ACHN (cell line): ENCODE measurements around the gene ZCCHC14.
"Not testable (repeated sequence)": the region's sequence is repeated elsewhere in the genome, so short reads cannot be mapped to it uniquely, and the experiment has no call there.

Experiments
- DNase-seq: peaks from one replicate; pipeline ENCODE4 v3.0.0-alpha.2; 2015
- in situ Hi-C: cut with HindIII; loops from 2 replicates; pipeline ENCODE4 v1.10.0; 2017; ENCODE audit warnings: low sequenced_read_pairs, low pct_ligation_motif_present, low pct_unique_long_range_greater_than_20kb

ZCCHC14 gene

DNA sequence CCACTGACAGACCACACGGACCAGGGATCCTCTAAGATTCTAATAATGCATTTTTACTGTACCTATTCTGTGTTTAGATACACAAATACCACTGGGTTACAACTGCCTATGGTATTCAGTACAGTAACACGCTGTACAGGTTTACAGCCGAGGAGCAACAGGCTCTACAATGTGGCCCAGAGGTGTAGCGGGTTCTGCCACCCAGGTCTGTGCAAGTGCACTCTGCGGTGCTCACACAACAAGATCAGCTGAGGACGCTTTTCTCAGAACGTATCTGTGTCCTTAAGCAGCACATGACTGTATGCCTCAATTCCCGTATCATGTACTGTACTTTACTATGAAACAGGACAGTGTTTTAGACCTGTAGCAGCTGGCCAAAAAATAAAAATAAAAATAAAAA, 6.5 kb downstream of the ZCCHC14 start:
- no peak for DNase-seq
- in situ Hi-C loops: no loop called here

DNA sequence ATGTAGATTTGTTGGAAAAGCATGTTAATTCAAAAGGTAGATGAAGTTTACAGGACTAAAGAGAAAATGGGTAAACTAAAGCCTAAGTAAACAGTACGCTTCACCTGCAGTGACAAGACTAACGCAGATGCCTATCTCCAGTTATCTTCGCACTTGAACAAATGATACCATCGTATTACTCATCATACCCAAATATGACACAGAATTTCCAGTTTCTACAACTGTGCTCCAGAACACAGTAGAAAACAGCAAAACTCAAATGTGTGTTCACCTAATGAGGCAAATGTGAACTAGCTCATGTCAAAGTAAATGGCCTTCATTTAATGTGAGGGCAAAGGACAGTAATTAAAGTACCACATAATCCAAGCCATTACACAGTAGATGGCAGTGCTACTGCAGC, 7.0 kb downstream of the ZCCHC14 start:
- in situ Hi-C loops, DNase-seq: not testable (repeated sequence)

DNA sequence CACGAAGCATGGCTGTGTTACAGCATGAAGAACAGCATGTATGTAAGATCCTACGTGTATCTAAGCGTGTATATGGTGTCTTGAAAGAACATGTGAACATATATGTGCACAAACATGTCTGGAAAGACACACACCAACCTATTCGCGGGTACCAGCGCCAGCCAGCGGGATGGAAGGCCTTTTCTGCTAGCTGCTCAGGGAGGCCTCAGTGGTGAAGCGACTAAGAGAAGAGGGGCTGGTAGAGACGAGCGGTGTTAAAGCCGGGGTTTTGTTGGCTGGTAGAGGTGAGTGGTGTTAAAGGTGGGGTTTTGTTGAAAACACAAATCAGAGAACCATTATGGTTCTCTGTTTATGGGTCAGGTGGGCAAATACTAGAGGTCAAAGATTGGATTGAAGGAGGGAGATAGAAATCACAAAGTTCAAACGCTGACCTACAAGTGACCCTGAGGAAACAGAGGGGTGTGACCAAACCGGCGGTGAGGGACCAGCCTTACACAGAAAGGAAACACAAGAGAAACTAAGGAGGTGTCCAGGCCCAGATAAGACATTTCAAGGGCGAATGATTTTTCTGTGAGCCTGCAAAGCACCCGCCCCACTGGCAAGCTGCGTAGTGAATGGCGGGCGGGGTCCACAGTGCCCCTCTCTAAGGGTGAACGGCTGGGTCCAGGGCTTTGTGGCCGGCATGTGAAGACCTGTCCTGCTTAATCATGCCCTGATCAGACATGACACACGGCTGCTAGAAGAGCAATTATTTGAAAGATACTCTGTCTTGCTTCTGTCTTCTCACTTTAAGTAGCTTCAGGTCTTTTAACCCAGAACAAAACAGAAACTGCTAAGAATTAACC, 8.1 kb downstream of the ZCCHC14 start:
- in situ Hi-C loops: no loop called here
- peak; percentile 35 for DNase-seq

DNA sequence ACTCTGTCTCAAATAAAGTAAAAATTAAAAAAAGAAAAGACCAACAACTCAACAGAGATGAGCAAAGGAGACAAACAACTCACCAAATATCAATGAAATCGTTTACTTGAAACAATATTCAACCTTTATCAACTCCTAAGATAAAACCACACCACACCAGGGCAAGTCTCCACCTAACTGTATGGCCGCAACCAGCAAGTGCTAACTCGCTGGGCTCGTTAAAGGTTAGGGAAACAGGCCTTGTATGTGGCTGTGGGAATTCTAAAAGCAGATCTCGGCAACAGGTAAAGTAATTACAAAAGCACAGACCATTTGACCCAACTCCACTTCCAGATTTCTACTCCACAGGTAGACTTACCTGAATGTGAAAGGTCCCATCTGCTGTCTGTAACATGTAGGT, 9.3 kb downstream of the ZCCHC14 start:
- in situ Hi-C loops: no loop called here
- DNase-seq: no peak

DNA sequence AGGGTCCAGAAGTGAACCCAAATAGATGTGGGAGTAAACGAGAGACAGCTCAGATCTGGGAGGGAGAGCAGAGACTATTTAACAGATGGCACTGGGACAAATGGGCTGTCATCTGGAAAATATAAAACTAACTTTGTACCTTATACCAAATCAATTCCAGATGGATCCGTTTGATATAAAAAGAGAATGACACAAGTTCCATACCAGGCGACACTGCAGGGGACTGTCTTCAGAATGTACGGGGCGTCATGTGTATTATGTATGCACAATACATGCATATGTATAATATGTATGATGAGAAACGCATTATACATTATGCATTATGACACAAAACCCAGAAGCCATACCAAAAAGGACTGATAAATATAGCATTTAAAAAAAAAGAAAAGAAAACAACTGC, 10.2 kb downstream of the ZCCHC14 start:
- in situ Hi-C loops, DNase-seq: not testable (repeated sequence)

DNA sequence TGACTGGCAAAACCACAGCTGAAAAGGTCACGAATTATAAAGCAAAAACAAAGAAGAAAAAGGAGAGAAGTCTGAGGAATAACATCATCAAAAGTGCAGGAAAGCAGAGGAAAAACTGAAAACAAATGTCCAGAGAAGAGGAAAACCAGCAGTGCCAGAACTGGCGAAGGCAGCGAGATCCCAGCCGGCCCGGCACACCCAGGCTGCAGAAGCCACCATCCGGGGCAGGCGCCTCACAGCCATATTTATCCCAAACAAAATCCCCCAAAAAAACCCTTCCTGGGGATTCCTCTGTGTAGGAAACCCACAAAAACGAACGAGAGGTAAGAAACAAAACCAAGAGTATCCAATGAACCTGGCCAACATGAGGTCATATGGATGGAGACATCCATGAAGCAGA, 10.6 kb downstream of the ZCCHC14 start:
- DNase-seq: no peak
- in situ Hi-C loops: no loop called here

DNA sequence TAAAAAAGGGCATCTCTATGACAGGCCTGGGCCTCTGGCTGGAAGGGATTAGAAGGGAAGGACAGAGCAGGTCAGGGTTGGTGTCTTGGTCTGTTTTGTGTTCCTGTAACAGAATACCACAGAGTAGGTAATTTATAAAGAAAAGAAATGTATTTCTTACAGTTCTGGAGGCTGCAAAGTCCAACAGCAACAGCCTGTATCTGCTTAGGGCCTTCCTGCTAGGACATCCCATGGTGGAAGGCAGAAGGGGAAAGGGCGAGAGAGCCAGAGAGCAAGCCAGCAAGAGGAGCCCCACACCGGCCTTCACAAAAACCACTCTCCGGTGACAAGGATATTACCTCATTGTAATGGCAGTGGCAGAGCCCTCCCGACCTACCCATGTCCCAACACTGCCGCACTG, 11.1 kb downstream of the ZCCHC14 start:
- not testable (repeated sequence) for DNase-seq

DNA sequence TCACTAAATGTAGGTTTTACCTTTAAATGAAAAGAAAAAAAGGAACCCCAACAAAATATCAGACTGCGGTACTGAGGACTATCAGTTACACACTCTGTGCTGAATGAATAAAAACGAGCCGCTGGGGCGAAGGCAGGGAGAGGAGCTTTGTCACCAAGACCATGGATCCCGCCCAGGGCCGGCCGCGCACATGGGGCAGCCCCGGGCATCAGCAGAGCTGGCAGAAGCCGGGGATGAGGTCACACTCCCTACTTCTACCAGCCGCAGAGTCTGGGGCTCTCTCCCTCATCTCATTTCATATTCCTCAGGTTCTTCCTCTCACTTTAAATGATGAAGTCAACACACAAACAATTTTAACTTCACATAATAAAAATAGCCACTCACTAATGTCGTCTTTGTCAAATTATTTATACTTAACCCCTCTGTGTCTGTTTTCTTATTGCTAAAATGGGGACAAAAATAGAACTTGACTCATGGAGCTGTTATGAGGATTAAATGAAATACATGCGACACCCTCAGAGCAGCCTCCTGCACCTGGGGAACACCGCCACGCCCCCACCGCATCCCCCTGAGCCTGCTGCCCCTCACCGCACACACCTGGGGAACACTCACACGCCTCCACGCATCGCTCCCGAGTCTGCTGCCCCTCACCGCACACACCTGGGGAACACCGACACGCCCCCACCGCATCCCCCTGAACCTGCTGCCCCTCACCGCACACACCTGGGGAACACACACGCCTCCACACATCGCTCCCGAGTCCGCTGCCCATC, 15.4 kb downstream of the ZCCHC14 start:
- in situ Hi-C loops: not testable (repeated sequence)

More for the DNA sequence above, 11.1 kb downstream of the ZCCHC14 start:
- in situ Hi-C loops: not testable (repeated sequence)

DNA sequence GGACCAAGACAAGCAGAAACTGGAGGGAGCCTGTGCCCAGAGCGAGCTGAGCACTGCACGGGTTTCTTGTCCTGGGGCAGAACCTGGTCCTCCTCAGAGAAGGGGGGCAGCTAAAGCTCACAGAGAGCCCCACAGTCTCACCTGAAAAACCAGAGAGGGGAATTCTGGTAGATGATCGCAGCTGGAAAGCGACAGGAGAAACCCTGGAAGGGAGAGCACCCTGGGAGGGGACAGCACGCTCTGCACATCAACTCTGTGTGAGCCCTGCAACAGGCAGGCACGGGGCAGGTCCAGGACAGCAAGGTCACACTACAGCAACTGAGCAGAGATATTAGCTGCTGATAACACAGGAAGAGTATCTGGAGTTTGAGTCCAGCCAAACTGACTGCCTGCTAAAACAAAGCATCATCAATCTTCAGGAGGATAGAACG, 18.2 kb downstream of the ZCCHC14 start:
- DNase-seq: no peak
- in situ Hi-C loops: no loop called here

More for the DNA sequence above, 15.4 kb downstream of the ZCCHC14 start:
- peak; percentile 78 for DNase-seq

DNA sequence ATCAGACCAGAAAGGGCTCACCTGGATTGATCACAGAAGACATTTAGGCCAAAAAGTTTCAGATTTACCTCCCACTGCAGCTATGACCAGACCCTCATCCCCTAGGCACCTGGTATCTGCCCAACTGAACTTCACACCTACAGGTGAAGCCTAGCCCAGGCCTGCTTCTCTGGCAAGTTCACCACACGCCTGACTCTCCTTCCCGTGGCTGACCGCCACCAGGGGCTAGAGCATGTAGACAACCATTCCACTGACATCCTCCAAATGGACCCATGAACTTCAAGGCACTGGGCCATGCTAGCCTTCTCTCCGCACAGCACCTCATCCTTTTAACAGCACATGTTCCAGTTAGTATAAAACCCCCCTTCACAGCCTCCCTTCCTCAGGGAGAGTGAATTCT, 18.8 kb downstream of the ZCCHC14 start:
- in situ Hi-C loops: no loop called here
- DNase-seq: no peak

DNA sequence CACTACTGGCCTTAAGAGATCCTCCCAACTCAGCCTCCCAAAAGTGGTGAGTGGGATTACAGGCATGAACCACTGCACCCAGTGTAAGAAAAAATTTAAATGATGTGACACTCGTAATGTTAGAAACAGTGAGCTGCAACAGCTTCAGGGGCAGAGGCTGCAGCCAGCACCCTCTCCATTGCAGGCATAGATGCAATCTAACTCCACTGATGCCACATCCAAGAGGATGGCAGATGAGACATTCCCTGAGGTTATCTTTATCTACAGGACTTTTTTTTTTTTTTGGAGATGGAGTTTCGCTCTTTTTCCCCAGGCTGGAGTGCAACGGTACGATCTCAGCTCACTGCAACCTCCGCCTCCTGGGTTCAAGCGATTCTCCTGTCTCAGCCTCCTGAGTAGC, 19.9 kb downstream of the ZCCHC14 start:
- DNase-seq: no peak
- in situ Hi-C loops: no loop called here

DNA sequence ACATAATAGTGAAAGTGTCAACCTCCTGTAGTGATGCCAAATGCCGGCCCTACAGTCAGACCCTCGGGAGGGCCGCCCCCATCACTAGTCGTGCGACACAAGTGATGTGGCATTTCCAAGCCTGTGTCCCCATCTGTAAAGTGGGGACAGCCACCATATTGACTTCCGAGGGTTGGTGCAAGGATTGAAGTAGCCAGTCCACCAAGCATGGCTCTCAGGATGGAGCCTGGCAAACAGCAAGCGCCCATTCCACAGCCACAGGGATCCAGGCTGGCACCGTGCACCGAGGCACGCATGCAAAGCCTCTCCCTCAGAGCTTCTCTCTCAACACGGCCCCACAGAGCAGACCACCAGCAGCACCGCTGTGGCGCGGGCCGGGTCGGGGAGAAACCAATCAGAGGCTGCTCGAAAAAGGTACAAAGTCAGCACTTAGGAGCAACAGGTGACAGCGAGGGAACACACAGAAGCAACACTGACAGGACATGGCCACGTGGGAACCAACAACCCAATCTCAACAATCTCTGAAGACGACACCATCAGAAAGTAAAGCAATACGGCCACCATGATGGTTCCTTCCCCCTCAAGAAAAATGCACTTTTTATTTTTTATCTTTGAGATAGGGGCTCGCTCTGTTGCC, 20.6 kb downstream of the ZCCHC14 start:
- in situ Hi-C loops: no loop called here
- no peak for DNase-seq

DNA sequence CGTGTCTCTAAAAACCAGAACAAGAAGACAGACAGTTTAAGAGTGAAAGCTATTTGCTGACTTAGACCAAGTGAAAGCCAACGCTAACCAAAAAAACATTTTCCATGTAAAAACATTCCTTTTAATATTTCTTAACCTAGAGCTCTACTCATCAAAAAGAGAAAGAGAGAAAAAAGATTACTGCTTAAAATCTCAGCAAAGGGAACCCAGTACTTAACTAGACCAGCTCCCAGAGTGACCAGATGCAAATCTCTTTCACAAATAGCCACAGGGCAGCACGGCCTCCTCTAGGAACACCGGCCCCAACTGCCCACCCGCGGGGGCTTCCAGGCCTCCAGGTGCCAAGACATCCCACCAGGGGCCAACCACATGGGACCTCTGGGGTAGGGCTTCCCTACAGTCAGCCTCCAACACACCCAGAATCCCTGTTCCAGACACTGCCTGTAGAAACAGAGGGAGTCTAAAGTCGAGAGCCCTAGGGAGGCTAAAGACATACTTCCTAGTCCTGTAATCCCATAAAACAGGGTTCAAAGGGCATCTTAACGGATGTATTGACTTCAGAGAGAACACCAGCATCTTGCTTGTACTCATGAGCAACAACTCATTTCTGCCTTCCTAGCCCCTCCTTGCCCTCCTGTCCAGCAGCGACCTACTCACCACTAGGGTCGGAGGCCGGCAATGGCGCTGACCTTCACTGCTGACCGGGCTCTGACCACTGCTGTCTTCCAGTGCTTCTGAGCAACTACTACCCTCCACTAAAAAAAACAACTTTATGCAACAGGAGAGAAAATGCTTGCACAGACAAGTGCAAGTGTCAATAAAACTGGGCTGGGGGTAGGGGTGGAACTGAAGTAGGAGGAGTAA, 21.3 kb downstream of the ZCCHC14 start:
- no peak for DNase-seq
- in situ Hi-C loops: no loop called here

DNA sequence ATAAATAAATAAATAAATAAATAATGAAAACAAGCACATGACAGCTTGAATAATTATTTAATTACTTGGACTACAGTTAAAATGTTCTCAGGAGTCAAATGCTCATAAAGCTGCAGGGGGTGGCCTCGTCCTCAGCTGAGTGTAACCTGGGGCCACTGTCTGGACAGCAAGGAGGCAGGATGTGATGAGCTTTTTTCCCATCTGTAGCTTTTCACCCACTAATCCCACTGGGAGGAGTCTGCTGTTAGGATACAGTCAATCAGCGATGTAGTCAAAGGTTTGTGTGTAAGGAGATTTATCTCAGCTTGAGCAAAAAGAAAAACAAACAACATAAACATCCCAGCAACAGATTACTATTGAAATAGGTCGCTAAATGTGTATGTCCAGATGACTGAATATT, 22.5 kb downstream of the ZCCHC14 start:
- DNase-seq: no peak
- in situ Hi-C loops: no loop called here

DNA sequence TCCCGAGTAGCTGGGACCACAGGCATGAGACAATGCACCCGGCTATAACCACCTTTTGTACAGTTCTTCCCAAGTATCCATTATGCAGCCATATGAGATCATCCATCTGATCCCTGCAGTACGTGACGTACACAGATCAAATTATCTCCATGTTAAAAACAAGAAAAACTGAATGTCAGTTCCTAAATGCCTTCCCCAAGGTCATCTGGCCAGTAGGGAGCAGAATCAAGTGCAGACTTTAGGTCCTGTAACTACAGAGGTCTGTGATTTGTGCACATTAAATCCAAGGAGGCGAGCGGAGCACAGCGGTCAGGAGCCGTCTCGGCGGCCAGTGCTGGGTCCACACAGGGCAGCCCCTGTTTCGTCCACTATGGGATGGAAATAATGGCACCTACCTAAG, 23.7 kb downstream of the ZCCHC14 start:
- DNase-seq: no peak
- in situ Hi-C loops: no loop called here

DNA sequence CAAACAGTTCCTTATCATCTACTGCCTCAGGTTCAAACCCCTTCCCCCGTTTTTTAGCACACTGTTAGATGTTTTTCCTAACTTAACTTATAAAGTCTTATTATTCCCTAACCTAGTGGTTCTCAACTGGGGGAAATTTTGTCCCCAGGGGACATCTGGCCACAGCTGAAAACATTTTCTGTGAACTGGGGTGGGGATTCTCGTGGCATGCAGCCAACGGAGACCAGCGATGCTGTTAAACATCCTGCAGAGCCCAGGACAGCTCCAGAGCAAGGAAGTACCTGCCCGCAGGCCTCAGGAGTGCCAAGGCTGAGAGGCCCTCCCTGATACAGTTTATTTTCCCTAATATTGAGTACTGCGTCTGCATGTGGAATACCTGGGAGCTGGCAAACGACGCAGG, 24.3 kb downstream of the ZCCHC14 start:
- no peak for DNase-seq

DNA sequence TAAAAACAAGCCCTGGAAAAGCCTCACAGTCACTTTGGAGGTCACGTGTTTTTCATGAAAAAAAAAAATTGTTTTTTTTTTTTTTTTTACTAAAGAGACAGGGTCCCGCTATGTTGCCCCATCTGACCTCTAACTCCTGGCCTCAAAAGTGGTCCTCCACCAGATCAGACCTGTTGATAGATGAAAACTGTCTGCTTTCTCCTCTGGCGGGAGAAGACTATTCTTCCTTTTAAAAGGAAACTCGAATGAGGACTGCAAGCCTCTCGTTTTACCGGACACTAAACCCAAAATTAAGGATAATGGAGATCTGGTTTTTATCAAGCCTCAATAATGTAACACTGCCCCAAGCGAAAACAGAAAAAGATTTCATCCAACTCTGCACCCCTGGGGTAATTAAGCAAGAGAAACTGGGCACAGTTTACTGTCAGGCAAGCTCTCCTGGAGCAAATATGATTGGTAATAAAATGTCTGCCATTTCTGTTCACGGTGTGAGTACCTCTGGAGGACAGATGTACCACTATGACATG, 25.8 kb downstream of the ZCCHC14 start:
- no peak for DNase-seq
- in situ Hi-C loops: no loop called here

More for the DNA sequence above, 24.3 kb downstream of the ZCCHC14 start:
- in situ Hi-C loops: no loop called here

DNA sequence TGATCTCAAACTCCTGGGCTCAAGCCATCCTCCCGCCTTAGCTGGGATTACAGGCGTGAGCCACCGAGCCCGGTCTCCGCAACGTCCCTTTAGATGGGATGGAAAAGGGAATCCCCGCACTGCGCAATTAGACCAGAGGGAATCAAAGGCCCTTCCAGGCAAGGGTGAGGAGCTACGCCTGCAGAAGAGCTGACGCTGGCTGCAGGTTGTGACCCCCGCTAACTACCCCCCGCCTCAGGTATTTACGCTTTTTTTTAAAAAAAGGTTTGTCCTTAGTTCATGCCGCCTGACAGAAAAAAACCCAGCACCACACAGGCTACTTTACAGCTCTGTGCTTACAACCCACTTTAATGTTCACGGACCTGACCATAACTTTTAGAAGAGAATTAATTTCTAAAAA, 26.9 kb downstream of the ZCCHC14 start:
- DNase-seq: no peak
- in situ Hi-C loops: no loop called here
